Keratinocyte (primary cell): ENCODE results near the gene VPS9D1. TPM values are rescaled to one million over a fixed set of nuclear protein-coding genes. Genes with fewer than 3 reads are reported as not detected.

Experiments used
- DNase-seq: peaks from one replicate; pipeline ENCODE4 v3.0.0-alpha.2; 2011; ENCODE audit warnings: low read depth, missing footprints, low spot score
- FAIRE-seq: peaks from 2 replicates; lab custom pipeline; 2011; peaks lifted over from hg19 to GRCh38; lab: Jason Lieb, UNC
- H2AFZ ChIP-seq: 2 replicates; pipeline ENCODE4 v1.6.0; 2012; ENCODE audit warnings: low read length, control low read depth, inconsistent platforms; ENCODE audit not compliant: control insufficient read depth
- H3K27ac ChIP-seq: 2 replicates; pipeline ENCODE4 v1.5.1; 2011; ENCODE audit warnings: low read length; ENCODE audit not compliant: control insufficient read depth, insufficient read depth
- H3K27me3 ChIP-seq: 3 replicates; pipeline ENCODE4 v1.6.0; 2011; ENCODE audit warnings: low read length; ENCODE audit not compliant: control insufficient read depth, insufficient read depth; ENCODE audit errors: extremely low read depth
- H3K36me3 ChIP-seq, 2 experiments: 2 replicates in 1 of 2; 3 replicates in 1 of 2; pipeline ENCODE4 v1.5.1; 2011; ENCODE audit warnings: low read length in 2 of 2, mild to moderate bottlenecking in 1 of 2; ENCODE audit not compliant: control insufficient read depth in 2 of 2, insufficient read depth in 2 of 2; ENCODE audit errors: extremely low read depth in 1 of 2
- H3K4me1 ChIP-seq: 3 replicates; pipeline ENCODE4 v1.5.1; 2011; ENCODE audit warnings: low read length; ENCODE audit not compliant: control insufficient read depth, insufficient read depth; ENCODE audit errors: extremely low read depth
- H3K4me2 ChIP-seq: 3 replicates; pipeline ENCODE4 v1.6.0; 2011; ENCODE audit warnings: low read depth, low read length; ENCODE audit not compliant: control insufficient read depth, insufficient read depth; ENCODE audit errors: extremely low read depth
- H3K4me3 ChIP-seq, 3 experiments: fragments of 200-600 bp in 1 of 3; sonication (generic) in 1 of 3; 2 replicates in 2 of 3; 3 replicates in 1 of 3; pipeline ENCODE4 v1.5.1; 2011 to 2016; ENCODE audit warnings: low read length in 3 of 3, mild to moderate bottlenecking in 3 of 3, control low read depth in 2 of 3, inconsistent platforms in 1 of 3, low read depth in 1 of 3, mixed read lengths in 1 of 3, mixed run types in 1 of 3, moderate library complexity in 1 of 3; ENCODE audit not compliant: control insufficient read depth in 2 of 3, insufficient read depth in 2 of 3; ENCODE audit errors: extremely low read depth in 1 of 3
- H3K79me2 ChIP-seq: 2 replicates; pipeline ENCODE4 v1.6.0; 2012; ENCODE audit warnings: low read length; ENCODE audit not compliant: control insufficient read depth, insufficient read depth
- H3K9ac ChIP-seq: 3 replicates; pipeline ENCODE4 v1.6.0; 2011; ENCODE audit warnings: low read length; ENCODE audit not compliant: control insufficient read depth, insufficient read depth; ENCODE audit errors: extremely low read depth
- H3K9me1 ChIP-seq: 3 replicates; pipeline ENCODE4 v1.6.0; 2011; ENCODE audit warnings: low read length; ENCODE audit not compliant: control insufficient read depth, insufficient read depth; ENCODE audit errors: extremely low read depth
- H3K9me3 ChIP-seq: 2 replicates; pipeline ENCODE4 v1.5.1; 2012; ENCODE audit warnings: low read depth, low read length; ENCODE audit not compliant: control insufficient read depth
- H4K20me1 ChIP-seq: 3 replicates; pipeline ENCODE4 v1.6.0; 2011; ENCODE audit warnings: low read length; ENCODE audit not compliant: control insufficient read depth, insufficient read depth; ENCODE audit errors: extremely low read depth
- CTCF ChIP-seq, 3 experiments: IDR thresholded peaks in 1 of 3; conservative IDR thresholded peaks in 1 of 3; optimal IDR thresholded peaks in 1 of 3; 2 replicates in 2 of 3; 3 replicates in 1 of 3; pipeline versions ENCODE3 to v1.5.1; 2011; ENCODE audit warnings: low read length in 3 of 3, mild to moderate bottlenecking in 3 of 3, moderate library complexity in 2 of 3, control low read depth in 1 of 3, inconsistent platforms in 1 of 3; ENCODE audit not compliant: insufficient read depth in 2 of 3; ENCODE audit errors: extremely low read depth in 1 of 3
- EZH2 ChIP-seq: IDR thresholded peaks from one replicate; pipeline ENCODE4 v1.6.1; 2012; ENCODE audit warnings: inconsistent platforms, mild to moderate bottlenecking, low read length, moderate library complexity
- dilution Hi-C: fragments of 300-500 bp; cut with MboI; formaldehyde crosslinking; loops from one replicate; pipeline ENCODE4 v1.7.0; 2020; ENCODE audit warnings: low sequenced_read_pairs; ENCODE audit not compliant: extremely low pct_ligation_motif_present
- polyA plus RNA-seq, 5 experiments: library from polyadenylated mRNA; depleted of rRNA in 3 of 5; stranded (reverse) in 3 of 5; stranded (forward) in 1 of 5; unstranded in 1 of 5; fragments of >200 nt; gene quantifications; 1 replicate in 1 of 5; 2 replicates in 3 of 5; 3 replicates in 1 of 5; pipeline versions ENCODE4 v1.2.1 to v1.2.3, GENCODE V29; 2011 to 2012; ENCODE audit warnings: missing spikeins in 2 of 5, low read depth in 1 of 5, low replicate concordance in 1 of 5

The VPS9D1 gene
- polyA plus RNA-seq, 1 donor (not counting 4 experiments of a cell fraction or from before 2014, with no cell fraction given): 1.6 TPM

GRCh38 chr16:89670496-89671431 lies 49.9 kb downstream of the VPS9D1 start:
- Histone ChIP-seq H3K9me1 (no peaks in the 10 kb centered on the region), H3K27me3 (no peaks in the 10 kb centered on the region), H4K20me1 (no peaks in the 10 kb centered on the region), H3K4me2 (no peak overlapping the region), H3K9me3 (no peaks in the 10 kb centered on the region), H3K27ac (no peak overlapping the region), H2AFZ (no peak overlapping the region), H3K4me3 (no peak overlapping the region), H3K79me2 (no peaks in the 10 kb centered on the region), H3K9ac (no peak overlapping the region), H3K4me1 (peaks cover 6% of the 10 kb centered on the region), H3K36me3 (no peaks in the 10 kb centered on the region)
- DNase-seq: no peak
- no peak for FAIRE-seq
- TF ChIP-seq CTCF (optimal IDR thresholded peaks at IDR 0.05 in 1 of 3, IDR thresholded peaks at IDR 0.05 in 1 of 3, conservative IDR thresholded peaks at IDR 0.05 in 1 of 3; ENCODE audit: extremely low read depth in 1 of 3, insufficient read depth in 2 of 3, low read length in 3 of 3): no peak
- TF ChIP-seq EZH2: no peak
- dilution Hi-C loops: no loop called here

DNA sequence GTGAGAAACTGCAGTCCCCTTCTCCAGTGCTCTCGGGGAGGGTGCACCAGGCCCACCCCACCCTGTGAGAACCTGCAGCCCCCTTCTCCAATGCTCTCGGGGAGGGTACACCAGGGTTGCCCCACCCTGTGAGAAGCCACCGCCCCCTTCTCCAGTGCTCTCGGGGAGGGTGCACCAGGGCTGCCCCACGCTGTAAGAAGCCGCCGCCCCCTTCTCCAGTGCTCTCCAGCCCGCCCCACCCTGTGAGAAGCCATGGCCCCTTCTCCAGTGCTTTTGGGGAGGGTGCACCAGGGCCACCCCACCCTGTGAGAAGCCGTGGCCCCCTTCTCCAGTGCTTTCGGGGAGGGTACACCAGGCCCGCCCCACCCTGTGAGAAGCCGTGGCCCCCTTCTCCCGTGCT lies 50.9 kb downstream of the VPS9D1 start:
- H3K9me1 ChIP-seq: no peaks in the 10 kb centered on the region
- no peaks in the 10 kb centered on the region for H4K20me1 ChIP-seq
- DNase-seq (no peak), FAIRE-seq (no peak)
- no peak overlapping the region for H2AFZ ChIP-seq
- H3K4me2 ChIP-seq: no peak overlapping the region
- peaks cover 0 to 2% of the 10 kb centered on the region in 2 experiments for H3K36me3 ChIP-seq
- peaks cover 6% of the 10 kb centered on the region for H3K4me1 ChIP-seq
- H3K9ac ChIP-seq: no peak overlapping the region
- no peak overlapping the region for H3K4me3 ChIP-seq
- TF ChIP-seq CTCF (optimal IDR thresholded peaks at IDR 0.05 in 1 of 3, IDR thresholded peaks at IDR 0.05 in 1 of 3, conservative IDR thresholded peaks at IDR 0.05 in 1 of 3; ENCODE audit: extremely low read depth in 1 of 3, insufficient read depth in 2 of 3, low read length in 3 of 3): no peak
- TF ChIP-seq EZH2: no peak
- H3K27me3 ChIP-seq: no peaks in the 10 kb centered on the region
- H3K9me3 ChIP-seq: no peaks in the 10 kb centered on the region
- dilution Hi-C loops: no loop called here
- H3K79me2 ChIP-seq: no peaks in the 10 kb centered on the region
- no peak overlapping the region for H3K27ac ChIP-seq
